ENCODE data around the gene HPCA. TPM values are rescaled to one million over a fixed set of nuclear protein-coding genes. Genes with fewer than 3 reads are reported as not detected.
A peak's percentile ranks its signal among the peaks of the same experiment; 100 is the strongest.

The HPCA gene
- total and polyA plus RNA-seq, 7 donors: 1.2 to 1.9 (median 1.8) TPM; not detected in 4

- Histone ChIP-seq H3K4me1 (peaks cover 0 to 28% (median 14%) of the 10 kb centered on the region in 4 donors), H3K9me3 (no peaks in the 10 kb centered on the region), H3K27ac (peak within 1 kb of the TSS in 3 of 4 donors; percentile 1 to 48 (median 28)), H3K4me3 (peak within 1 kb of the TSS; percentile 28 to 56 (median 48)), H3K36me3 (peaks cover 0 to 7% (median 0%) of the 10 kb centered on the region in 4 donors), H3K27me3 (peaks cover 0 to 4% (median 0%) of the 10 kb centered on the region in 3 donors)
- 1 to 2% methylated on average over 99 of the region's 99 CpGs for WGBS, 2 donors
- TF ChIP-seq POLR2A (IDR thresholded peaks at IDR 0.05) (no peak), POLR2AphosphoS5 (IDR thresholded peaks at IDR 0.05) (no peak), EP300 (IDR thresholded peaks at IDR 0.05) (no peak)
- TF ChIP-seq, protein P1, sequence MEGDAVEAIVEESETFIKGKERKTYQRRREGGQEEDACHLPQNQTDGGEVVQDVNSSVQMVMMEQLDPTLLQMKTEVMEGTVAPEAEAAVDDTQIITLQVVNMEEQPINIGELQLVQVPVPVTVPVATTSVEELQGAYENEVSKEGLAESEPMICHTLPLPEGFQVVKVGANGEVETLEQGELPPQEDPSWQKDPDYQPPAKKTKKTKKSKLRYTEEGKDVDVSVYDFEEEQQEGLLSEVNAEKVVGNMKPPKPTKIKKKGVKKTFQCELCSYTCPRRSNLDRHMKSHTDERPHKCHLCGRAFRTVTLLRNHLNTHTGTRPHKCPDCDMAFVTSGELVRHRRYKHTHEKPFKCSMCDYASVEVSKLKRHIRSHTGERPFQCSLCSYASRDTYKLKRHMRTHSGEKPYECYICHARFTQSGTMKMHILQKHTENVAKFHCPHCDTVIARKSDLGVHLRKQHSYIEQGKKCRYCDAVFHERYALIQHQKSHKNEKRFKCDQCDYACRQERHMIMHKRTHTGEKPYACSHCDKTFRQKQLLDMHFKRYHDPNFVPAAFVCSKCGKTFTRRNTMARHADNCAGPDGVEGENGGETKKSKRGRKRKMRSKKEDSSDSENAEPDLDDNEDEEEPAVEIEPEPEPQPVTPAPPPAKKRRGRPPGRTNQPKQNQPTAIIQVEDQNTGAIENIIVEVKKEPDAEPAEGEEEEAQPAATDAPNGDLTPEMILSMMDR (IDR thresholded peaks at IDR 0.05): no peak
- no peak for DNase-seq
- intact Hi-C loops (cut with DNase I): loop anchor here (5.0 kb wide), 2 partner anchors 158 to 212 kb away; partner anchors contain the start of gene AZIN2
Measured at GRCh38 chr1:32870615-32871363, 15.5 kb upstream of the HPCA start, which contains the start of gene FNDC5. FNDC5 (minus strand) TSS chr1:32870912.

- peak overlapping the region in 3 of 4 donors; percentile 1 to 28 (median 20) for H3K27ac ChIP-seq
- TF ChIP-seq, protein P1 (IDR thresholded peaks at IDR 0.05): no peak
- no peak for TF ChIP-seq POLR2A (IDR thresholded peaks at IDR 0.05)
- TF ChIP-seq EP300 (IDR thresholded peaks at IDR 0.05): no peak
- TF ChIP-seq POLR2AphosphoS5 (IDR thresholded peaks at IDR 0.05): no peak
- peaks cover 0 to 23% (median 15%) of the 10 kb centered on the region in 4 donors for H3K4me1 ChIP-seq
- no peaks in the 10 kb centered on the region for H3K9me3 ChIP-seq
- H3K36me3 ChIP-seq: peaks cover 0 to 7% (median 0%) of the 10 kb centered on the region in 4 donors
- peaks cover 0 to 4% (median 0%) of the 10 kb centered on the region in 3 donors for H3K27me3 ChIP-seq
- intact Hi-C loops (cut with DNase I): loop anchor here (5.0 kb wide), 2 partner anchors 159 to 211 kb away; partner anchors contain the start of gene AZIN2
- WGBS, 2 donors: 51 to 55% methylated on average over 13 of the region's 13 CpGs
- peak overlapping the region; percentile 28 to 56 (median 48) for H3K4me3 ChIP-seq
- no peak for DNase-seq
Measured at GRCh38 chr1:32871364-32872191, 14.7 kb upstream of the HPCA start.

DNA sequence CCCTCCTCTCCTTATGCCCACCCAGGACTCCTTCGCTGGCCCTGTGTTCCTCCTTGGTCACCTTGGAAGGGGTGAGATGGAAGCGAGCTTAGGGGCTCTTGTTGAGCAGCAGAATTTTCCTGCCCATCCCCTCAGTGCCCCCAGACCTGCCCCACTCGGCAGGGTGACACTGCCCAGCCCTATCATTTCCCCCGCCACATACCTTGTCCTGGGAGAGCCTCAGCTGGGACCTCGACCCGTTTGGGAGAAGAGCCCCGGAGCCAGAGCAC lies 14.2 kb upstream of the HPCA start:
- intact Hi-C loops (cut with DNase I): loop anchor here (5.0 kb wide), 2 partner anchors 160 to 210 kb away; partner anchors contain the start of gene AZIN2
- TF ChIP-seq EP300 (IDR thresholded peaks at IDR 0.05) (no peak), POLR2A (IDR thresholded peaks at IDR 0.05) (no peak), POLR2AphosphoS5 (IDR thresholded peaks at IDR 0.05) (no peak)
- TF ChIP-seq, protein P1 (IDR thresholded peaks at IDR 0.05): no peak
- Histone ChIP-seq H3K27me3 (peaks cover 0 to 4% (median 0%) of the 10 kb centered on the region in 3 donors), H3K4me1 (peaks cover 0 to 23% (median 16%) of the 10 kb centered on the region in 4 donors), H3K36me3 (peaks cover 0 to 7% (median 0%) of the 10 kb centered on the region in 4 donors), H3K27ac (peak overlapping the region in 1 of 4 donors; percentile 20), H3K4me3 (no peak overlapping the region), H3K9me3 (no peaks in the 10 kb centered on the region)
- 48 to 58% methylated on average over 7 of the region's 7 CpGs for WGBS, 2 donors
- no peak for DNase-seq

DNA sequence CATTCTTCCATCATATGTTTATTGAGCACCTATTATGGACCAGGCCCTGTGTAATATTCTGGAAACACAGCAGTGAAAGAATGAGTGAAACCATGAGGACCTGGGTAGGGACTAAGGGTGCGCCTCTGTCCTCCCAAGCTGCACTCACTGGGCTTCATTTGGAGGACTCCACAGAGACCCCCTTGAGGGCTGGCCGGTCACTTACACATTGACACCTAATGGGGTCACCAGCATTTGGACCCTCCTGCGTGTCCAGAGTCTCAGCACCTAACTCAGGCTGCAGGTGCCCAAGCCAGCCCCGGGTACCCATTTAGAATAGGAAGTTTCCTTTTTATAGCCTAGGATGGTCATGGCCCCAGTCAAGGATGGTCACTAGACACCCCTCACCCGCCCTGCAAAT lies 12.8 kb upstream of the HPCA start:
- Histone ChIP-seq H3K4me3 (no peak overlapping the region), H3K9me3 (no peaks in the 10 kb centered on the region), H3K4me1 (peaks cover 0 to 32% (median 16%) of the 10 kb centered on the region in 4 donors), H3K27me3 (peaks cover 0 to 4% (median 0%) of the 10 kb centered on the region in 3 donors), H3K36me3 (peaks cover 0 to under 1% (median 0%) of the 10 kb centered on the region in 4 donors), H3K27ac (no peak overlapping the region)
- DNase-seq: no peak
- intact Hi-C loops (cut with DNase I): loop anchor here (5.0 kb wide), 2 partner anchors 161 to 209 kb away; partner anchors contain the start of gene AZIN2
- TF ChIP-seq POLR2A (IDR thresholded peaks at IDR 0.05) (no peak), EP300 (IDR thresholded peaks at IDR 0.05) (no peak), POLR2AphosphoS5 (IDR thresholded peaks at IDR 0.05) (no peak)
- TF ChIP-seq, protein P1 (IDR thresholded peaks at IDR 0.05): no peak
- 79 to 86% methylated on average over 5 of the region's 5 CpGs for WGBS, 2 donors
